Smooth muscle cell (in vitro differentiated cells): ENCODE measurements around the gene IQGAP3. TPM values are rescaled to one million over a fixed set of nuclear protein-coding genes. Genes with fewer than 3 reads are reported as not detected.

ENCODE experiments used
- DNase-seq: peaks from one replicate; lab custom pipeline; 2025; ENCODE audit not compliant: unreplicated experiment; lab: John Stamatoyannopoulos, UW
- H2AFZ ChIP-seq: fragments of 200-600 bp; sonication (generic); 2 replicates; pipeline ENCODE4 v1.6.0; 2016; ENCODE audit warnings: antibody characterized with exemption, low read depth, mild to moderate bottlenecking
- H3F3A ChIP-seq: fragments of 200-600 bp; sonication (generic); 2 replicates; pipeline ENCODE4 v1.6.0; 2017; ENCODE audit warnings: antibody characterized with exemption, low read depth
- H3K27ac ChIP-seq: fragments of 200-600 bp; sonication (generic); 2 replicates; pipeline ENCODE4 v1.5.1; 2016; ENCODE audit warnings: low read depth, mild to moderate bottlenecking
- H3K27me3 ChIP-seq: fragments of 200-600 bp; sonication (generic); 2 replicates; pipeline ENCODE4 v1.6.1; 2016; ENCODE audit warnings: low read depth, mild to moderate bottlenecking
- H3K36me3 ChIP-seq: fragments of 200-600 bp; sonication (generic); 2 replicates; pipeline ENCODE4 v1.5.1; 2016; ENCODE audit warnings: low read depth
- H3K4me1 ChIP-seq: fragments of 200-600 bp; sonication (generic); 2 replicates; pipeline ENCODE4 v1.5.1; 2016; ENCODE audit warnings: low read depth
- H3K4me2 ChIP-seq: fragments of 200-600 bp; sonication (generic); 2 replicates; pipeline ENCODE4 v1.6.0; 2016; ENCODE audit warnings: mild to moderate bottlenecking
- H3K4me3 ChIP-seq: fragments of 200-600 bp; sonication (generic); 2 replicates; pipeline ENCODE4 v1.5.1; 2016; ENCODE audit warnings: mild to moderate bottlenecking
- H3K79me2 ChIP-seq: fragments of 200-600 bp; sonication (generic); 2 replicates; pipeline ENCODE4 v1.6.0; 2016; ENCODE audit warnings: low read depth, mild to moderate bottlenecking
- H3K9ac ChIP-seq: fragments of 200-600 bp; sonication (generic); 2 replicates; pipeline ENCODE4 v1.6.0; 2016; ENCODE audit warnings: low read depth
- H3K9me3 ChIP-seq: fragments of 200-600 bp; sonication (generic); replicated peaks from 2 replicates; pipeline ENCODE4 v1.5.1; 2016; ENCODE audit warnings: low read depth
- H4K20me1 ChIP-seq: fragments of 200-600 bp; sonication (generic); 2 replicates; pipeline ENCODE4 v1.6.0; 2016; ENCODE audit warnings: low read depth
- WGBS: methylation state at CpG from one replicate; pipeline ENCODE4 v1.1.7; 2016; ENCODE audit warnings: low lambda C conversion rate; 5-methylcytosine and 5-hydroxymethylcytosine counted together
- polyA plus RNA-seq: library from polyadenylated mRNA; unstranded; fragments of >200 nt; fragmentation: Nextera tagmentation; extraction: Ambion mirVana; gene quantifications from 2 replicates; pipeline ENCODE4 v1.2.1, GENCODE V29; 2016
- total RNA-seq: library from RNA; depleted of rRNA; stranded (reverse); fragments of >200 nt; gene quantifications from 2 replicates; pipeline ENCODE4 v1.2.3, GENCODE V29; 2014
- TF ChIP-seq, protein P1 (sequence below): fragments of 200-600 bp; sonication (generic); IDR thresholded peaks from 2 replicates; pipeline ENCODE4 v1.5.1; 2017; ENCODE audit warnings: borderline replicate concordance, mild to moderate bottlenecking, antibody characterized with exemption; ENCODE audit not compliant: insufficient read depth, poor library complexity, severe bottlenecking

The IQGAP3 gene
- total and polyA plus RNA-seq, 2 experiments from 2014 or later, result 2.6 to 2.9 TPM

DNA sequence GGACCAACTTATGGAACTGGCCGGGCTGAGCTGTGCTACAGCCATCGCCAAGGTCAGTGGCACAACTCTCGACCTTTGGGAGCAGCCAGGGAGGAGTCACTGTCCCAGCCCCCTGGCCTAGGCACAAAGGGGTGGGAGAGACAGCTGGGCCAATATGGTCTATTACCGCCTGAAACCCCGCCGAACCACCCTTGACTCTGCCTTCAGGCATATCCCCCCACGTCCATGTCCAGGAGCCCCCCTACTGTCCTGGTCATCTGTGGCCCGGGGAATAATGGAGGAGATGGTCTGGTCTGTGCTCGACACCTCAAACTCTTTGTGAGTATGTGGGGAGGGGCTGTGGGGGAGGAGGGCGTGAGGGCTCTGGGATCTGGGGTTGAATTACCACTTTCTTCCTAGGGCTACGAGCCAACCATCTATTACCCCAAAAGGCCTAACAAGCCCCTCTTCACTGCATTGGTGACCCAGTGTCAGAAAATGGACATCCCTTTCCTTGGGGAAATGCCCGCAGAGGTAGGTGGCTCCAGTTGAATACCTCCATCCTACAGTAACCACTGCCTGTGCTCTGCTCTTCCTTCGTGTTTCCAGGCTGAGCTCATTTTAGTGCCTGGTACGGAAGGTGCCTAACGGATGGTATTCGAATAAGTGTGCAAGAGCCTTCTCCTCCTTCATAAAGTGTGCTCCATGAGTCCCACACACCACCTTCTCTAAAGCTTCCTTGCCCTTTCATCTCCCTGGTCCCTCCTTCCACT, 20.0 kb upstream of the IQGAP3 start:
- Histone ChIP-seq H3K27me3 (no peaks in the 10 kb centered on the region), H4K20me1 (no peaks in the 10 kb centered on the region), H3K27ac (no peak overlapping the region), H3K36me3 (no peaks in the 10 kb centered on the region), H3F3A (peaks cover 4% of the 10 kb centered on the region), H3K79me2 (no peaks in the 10 kb centered on the region), H3K4me2 (peak overlapping the region; percentile 95), H3K9ac (peak overlapping the region; percentile 73), H3K9me3 (no peaks in the 10 kb centered on the region), H2AFZ (peak overlapping the region; percentile 85), H3K4me1 (peaks cover 11% of the 10 kb centered on the region), H3K4me3 (peak overlapping the region; percentile 91)
- 61% methylated on average over 16 of the region's 16 CpGs for WGBS
- TF ChIP-seq, protein P1, sequence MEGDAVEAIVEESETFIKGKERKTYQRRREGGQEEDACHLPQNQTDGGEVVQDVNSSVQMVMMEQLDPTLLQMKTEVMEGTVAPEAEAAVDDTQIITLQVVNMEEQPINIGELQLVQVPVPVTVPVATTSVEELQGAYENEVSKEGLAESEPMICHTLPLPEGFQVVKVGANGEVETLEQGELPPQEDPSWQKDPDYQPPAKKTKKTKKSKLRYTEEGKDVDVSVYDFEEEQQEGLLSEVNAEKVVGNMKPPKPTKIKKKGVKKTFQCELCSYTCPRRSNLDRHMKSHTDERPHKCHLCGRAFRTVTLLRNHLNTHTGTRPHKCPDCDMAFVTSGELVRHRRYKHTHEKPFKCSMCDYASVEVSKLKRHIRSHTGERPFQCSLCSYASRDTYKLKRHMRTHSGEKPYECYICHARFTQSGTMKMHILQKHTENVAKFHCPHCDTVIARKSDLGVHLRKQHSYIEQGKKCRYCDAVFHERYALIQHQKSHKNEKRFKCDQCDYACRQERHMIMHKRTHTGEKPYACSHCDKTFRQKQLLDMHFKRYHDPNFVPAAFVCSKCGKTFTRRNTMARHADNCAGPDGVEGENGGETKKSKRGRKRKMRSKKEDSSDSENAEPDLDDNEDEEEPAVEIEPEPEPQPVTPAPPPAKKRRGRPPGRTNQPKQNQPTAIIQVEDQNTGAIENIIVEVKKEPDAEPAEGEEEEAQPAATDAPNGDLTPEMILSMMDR, result no peak
- DNase-seq, result no peak

DNA sequence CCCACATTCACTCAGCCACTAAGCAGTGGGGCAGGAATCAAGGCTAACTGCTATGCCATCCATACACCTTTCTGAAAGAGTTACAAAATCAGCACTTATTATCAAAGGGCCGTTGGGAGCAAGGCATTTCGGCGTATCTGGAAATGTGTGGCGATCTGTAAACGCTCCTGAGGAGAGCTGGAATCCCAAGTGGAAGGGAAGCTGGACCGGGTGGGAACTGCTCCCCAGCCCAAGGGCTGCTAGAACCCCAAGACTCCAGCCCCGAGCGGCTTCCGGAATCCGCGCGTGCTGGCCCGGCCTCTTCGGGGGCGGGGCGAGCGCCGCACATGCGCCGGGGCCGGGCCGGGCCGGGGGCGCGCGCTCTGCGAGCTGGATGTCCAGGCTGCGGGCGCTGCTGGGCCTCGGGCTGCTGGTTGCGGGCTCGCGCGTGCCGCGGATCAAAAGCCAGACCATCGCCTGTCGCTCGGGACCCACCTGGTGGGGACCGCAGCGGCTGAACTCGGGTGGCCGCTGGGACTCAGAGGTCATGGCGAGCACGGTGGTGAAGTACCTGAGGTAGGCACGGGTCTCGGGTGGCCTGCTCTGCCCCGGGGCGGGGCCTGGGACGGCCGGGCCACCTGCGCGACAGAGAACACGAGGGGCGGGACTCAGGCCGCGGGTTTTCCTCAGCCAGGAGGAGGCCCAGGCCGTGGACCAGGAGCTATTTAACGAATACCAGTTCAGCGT, 19.2 kb upstream of the IQGAP3 start, which contains the start of gene NAXE:
Gene NAXE, plus strand, starts transcription at position 345 of the 726 bp plus-strand sequence. Its CDS starts 29 bp downstream, at position 374.
- no peaks in the 10 kb centered on the region for H3K79me2 ChIP-seq
- H3K9me3 ChIP-seq, result no peaks in the 10 kb centered on the region
- no peaks in the 10 kb centered on the region for H4K20me1 ChIP-seq
- peak within 1 kb of the TSS; percentile 100 for H2AFZ ChIP-seq
- H3F3A ChIP-seq, result peaks cover 4% of the 10 kb centered on the region
- TF ChIP-seq, protein P1, result no peak
- no peaks in the 10 kb centered on the region for H3K27me3 ChIP-seq
- peak within 1 kb of the TSS; percentile 91 for H3K4me3 ChIP-seq
- peak; percentile 26 for DNase-seq
- H3K27ac ChIP-seq, result peak within 1 kb of the TSS; percentile 32
- H3K9ac ChIP-seq, result peak within 1 kb of the TSS; percentile 73
- WGBS, result under 1% methylated on average over 58 of the region's 60 CpGs
- no peaks in the 10 kb centered on the region for H3K36me3 ChIP-seq
- H3K4me1 ChIP-seq, result peaks cover 11% of the 10 kb centered on the region
- H3K4me2 ChIP-seq, result peak within 1 kb of the TSS; percentile 95

DNA sequence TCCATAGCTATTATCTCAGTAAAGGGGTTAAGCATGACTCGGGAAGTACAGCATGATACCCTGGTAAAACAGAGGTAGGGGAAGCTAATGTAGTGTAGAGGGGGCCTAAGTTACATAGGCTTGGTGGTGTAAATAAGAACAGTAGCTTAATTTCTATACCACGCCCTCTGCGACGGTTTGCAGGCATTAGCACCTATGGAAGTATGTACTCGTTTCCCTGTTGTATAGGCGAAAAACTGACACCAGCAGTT, 18.7 kb upstream of the IQGAP3 start:
- Histone ChIP-seq H3K36me3 (no peaks in the 10 kb centered on the region), H3K27me3 (no peaks in the 10 kb centered on the region), H3K4me2 (peak overlapping the region; percentile 95), H3F3A (peaks cover 4% of the 10 kb centered on the region), H3K79me2 (no peaks in the 10 kb centered on the region), H4K20me1 (no peaks in the 10 kb centered on the region), H3K27ac (peak overlapping the region; percentile 32), H2AFZ (peak overlapping the region; percentile 100), H3K4me3 (peak overlapping the region; percentile 91), H3K9ac (peak overlapping the region; percentile 72), H3K4me1 (peaks cover 11% of the 10 kb centered on the region), H3K9me3 (no peaks in the 10 kb centered on the region)
- TF ChIP-seq, protein P1, result no peak
- no peak for DNase-seq
- WGBS, result 25% methylated on average over 6 of the region's 6 CpGs
